GM18520 (cell line): Measurements from ENCODE around the gene KIF22.
"Not testable (repeated sequence)": the region's sequence is repeated elsewhere in the genome, so short reads cannot be mapped to it uniquely, and the experiment has no call there.

Experiments used
- ATAC-seq: cut with Tn5 transposase; IDR thresholded peaks from one replicate; pipeline ENCODE4 v1.9.1; 2021; ENCODE audit not compliant: unreplicated experiment

KIF22 gene

DNA sequence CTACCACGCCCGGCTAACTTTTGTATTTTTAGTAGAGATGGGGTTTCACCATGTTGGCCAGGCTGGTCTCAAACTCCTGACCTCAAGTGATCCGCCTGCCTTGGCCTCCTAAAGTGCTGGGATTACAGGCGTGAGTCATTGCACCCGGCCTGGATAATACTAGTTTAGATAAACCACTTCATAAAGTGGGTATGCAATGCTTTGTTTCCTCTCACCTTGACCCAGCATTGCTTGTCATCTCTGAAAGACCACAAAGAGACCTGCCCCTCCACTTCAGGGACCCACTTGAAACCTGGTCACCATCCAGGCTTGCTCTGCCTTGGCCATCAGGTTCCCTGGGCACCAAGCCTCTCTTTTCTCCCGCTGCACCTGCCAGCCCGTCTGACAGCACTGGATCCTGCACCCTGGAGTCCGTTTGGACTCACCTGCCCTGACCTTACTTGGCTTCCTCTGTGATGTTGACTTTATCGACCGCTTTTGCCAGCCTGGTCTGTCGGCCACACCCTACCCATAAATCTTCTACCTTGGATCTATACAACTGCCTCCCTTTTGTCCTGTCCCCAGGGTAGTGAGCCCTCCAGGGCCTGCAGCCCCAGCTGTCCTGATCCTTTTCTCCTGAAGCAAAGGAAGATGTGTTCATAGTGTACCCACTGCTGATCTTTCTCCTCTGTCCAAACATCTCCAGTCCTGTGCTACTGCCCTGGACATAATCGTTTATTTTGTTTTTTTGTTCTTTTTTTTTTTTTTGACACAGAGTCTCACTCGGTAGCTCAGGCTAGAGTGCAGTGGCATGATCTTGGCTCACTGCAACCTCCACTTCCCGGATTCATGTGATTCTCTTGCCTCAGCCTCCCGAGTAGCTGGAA, 25.2 kb upstream of the KIF22 start:
- no peak for ATAC-seq

- no peak for ATAC-seq
Measured at GRCh38 chr16:29766571-29766970, 24.0 kb upstream of the KIF22 start.

- ATAC-seq, result no peak
Measured at GRCh38 chr16:29767062-29767461, 23.5 kb upstream of the KIF22 start.

GRCh38 chr16:29769507-29769906, 21.0 kb upstream of the KIF22 start:
- ATAC-seq, result no peak

DNA sequence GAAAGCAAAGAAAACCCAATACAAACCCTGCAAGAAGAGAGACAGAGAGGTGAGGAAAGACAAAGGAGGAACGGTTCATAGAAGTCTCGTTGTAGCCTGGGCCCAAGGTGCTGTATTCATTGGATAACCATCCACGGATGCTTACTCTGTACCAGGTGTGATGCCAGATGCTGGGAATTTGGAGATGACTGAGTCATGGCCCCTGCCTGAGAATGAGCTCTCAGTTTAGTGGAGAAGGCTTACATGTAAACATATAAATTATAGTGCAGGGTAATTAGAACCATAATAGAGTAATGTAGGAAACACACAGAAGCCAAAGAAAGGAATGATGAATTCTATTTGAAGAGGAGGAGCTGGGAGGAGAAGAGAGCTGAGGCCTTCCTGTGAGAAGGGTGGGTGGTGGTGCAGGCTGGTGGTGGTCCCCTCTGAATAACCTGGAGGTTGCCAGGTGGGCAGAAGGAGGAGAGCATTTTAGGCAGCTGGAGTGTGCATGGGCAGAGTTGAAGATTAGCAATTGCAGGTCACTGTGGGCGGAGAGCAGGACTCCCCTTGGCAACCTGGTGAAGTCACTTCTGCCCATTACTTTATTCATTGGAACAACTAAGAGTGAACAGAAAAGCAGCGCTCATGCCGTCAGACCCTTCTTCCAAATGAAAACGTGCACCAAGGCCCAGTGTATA, 20.2 kb upstream of the KIF22 start:
- no peak for ATAC-seq

DNA sequence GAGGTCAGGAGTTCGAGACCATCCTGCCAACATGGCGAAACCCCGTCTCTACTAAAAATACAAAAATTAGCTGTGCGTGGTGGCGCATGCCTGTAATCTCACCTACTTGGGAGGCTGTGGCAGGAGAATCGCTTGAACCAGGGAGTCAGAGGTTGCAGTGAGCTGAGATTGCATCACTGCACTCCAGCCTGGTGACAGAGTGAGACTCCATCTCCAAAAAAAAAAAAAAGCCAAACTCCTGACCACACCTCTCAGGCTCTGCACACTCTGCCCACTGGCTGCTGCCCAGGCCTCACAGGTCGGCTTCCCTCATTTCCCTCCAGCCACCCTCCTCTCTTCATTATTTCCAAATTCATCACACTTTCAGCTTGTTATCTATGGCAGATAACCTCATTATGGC, 18.2 kb upstream of the KIF22 start:
- not testable (repeated sequence) for ATAC-seq

- ATAC-seq, result no peak
Measured at GRCh38 chr16:29774730-29775129, 15.8 kb upstream of the KIF22 start.

DNA sequence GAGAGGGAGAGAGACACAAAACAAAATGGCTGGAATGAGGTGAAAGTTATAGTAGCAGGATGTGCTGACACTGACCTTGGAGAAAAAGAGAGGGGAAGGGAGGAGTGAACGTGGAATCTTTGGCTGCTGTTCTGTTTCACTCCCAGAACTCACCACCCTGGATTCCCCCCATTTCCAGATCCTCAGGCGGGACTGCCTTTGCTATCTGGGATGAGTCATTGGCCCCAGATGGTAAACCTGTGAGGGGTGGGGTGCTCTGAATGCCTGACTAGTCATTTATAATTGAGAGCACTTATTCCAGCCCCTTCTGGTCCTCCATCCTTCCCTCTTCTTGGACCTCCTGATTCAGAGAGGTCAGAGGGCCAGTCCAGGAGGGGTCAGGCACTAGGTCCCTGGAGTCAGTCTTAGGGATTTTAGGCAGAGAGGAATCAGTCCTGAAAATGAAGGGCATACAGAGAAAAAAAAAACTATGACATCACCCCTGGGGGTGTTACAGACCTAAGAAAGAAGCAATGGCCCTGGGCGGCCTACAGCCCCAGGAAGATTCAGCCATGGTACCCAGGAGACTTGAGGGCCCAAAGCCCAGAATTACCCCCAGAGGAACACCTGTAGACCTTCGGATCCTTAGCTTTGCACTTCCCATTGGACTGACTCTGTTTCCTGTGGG, 14.7 kb upstream of the KIF22 start:
- ATAC-seq, result no peak

- no peak for ATAC-seq
Measured at GRCh38 chr16:29777576-29778350, 12.8 kb upstream of the KIF22 start, which contains the start of gene ZG16. ZG16 (plus strand) TSS chr16:29778256; CDS start chr16:29779267, 1,011 bp downstream.

DNA sequence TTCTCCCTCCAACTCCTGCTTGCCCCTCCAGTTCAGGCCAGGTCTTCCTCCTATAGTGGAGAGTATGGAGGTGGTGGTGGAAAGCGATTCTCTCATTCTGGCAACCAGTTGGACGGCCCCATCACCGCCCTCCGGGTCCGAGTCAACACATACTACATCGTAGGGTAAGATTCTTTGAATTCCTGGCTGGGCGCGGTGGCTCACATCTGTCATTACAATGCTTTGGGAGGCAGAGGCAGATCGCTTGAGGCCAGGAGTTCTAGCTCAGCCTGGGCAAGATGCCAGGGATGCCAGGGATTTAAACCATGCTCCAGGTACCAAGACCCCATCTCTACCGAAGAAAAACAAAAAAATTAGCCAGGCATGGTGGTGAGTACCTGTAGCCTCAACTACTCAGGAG, 11.1 kb upstream of the KIF22 start:
- no peak for ATAC-seq

DNA sequence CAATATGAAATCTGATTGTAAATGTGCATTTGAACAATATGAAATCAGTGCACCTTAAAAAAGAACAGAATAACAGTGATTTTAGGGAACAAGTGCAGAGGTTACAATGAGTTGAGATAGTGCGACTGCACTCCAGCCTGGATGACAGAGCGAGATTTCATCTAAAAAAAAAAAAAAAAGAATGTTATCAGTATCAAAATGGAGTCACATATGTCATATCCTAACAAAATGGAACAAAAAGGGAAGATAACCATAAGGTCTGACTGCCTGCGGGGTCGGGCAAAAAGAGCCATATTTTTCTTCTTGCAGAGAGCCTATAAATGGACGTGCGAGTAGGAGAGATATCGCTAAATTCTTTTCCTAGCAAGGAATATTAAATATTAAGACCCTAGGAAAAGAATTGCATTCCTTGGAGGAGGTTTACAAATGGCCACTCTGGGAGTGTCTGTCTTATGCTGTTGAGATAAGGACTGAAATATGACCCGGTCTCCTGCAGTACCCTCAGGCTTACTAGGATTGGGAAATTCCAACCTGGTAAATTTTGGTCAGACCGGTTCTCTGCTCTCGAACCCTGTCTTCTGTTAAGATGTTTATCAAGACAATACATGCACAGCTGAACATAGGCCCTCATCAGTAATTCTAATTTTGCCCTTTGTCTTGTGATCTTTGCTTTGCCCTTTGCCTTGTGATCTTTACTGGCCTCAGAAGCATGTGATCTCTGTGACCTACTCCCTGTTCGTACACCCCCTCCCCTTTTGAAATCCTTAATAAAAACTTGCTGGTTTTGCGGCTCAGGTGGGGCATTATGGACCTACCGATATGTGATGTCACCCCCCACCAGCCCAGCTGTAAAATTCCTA, 7.2 kb upstream of the KIF22 start:
- ATAC-seq, result not testable (repeated sequence)

GRCh38 chr16:29784157-29784556, 6.4 kb upstream of the KIF22 start:
- ATAC-seq, result no peak

- ATAC-seq, result no peak
Measured at GRCh38 chr16:29784901-29785500, 5.5 kb upstream of the KIF22 start.

GRCh38 chr16:29787155-29787554, 3.4 kb upstream of the KIF22 start:
- ATAC-seq, result not testable (repeated sequence)

DNA sequence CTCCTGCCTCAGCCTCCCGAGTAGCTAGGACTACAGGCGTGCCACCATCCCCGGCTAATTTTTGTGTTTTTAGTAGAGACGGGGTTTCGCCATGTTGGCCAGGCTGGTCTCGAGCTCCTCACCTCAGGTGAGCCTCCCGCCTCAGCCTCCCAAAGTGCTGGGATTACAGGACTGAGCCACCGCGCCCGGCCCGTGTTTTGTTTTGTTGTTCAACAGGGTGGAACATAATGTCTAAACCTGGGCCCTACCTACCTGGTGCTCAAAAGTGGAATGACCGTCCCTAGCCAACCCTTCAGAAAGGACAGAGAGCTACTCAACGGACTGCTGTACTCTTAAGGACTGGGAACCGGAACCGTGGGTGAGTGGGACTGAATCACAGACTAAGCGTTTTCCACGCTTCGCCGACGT, 772 bp upstream of the KIF22 start:
- no peak for ATAC-seq

GRCh38 chr16:29790949-29791844, 646 bp downstream of the KIF22 start:
- peak; percentile 3 for ATAC-seq

GRCh38 chr16:29791845-29792807, 1.6 kb downstream of the KIF22 start:
- no peak for ATAC-seq
